ENCODE results near the gene ZNF420.

DNA sequence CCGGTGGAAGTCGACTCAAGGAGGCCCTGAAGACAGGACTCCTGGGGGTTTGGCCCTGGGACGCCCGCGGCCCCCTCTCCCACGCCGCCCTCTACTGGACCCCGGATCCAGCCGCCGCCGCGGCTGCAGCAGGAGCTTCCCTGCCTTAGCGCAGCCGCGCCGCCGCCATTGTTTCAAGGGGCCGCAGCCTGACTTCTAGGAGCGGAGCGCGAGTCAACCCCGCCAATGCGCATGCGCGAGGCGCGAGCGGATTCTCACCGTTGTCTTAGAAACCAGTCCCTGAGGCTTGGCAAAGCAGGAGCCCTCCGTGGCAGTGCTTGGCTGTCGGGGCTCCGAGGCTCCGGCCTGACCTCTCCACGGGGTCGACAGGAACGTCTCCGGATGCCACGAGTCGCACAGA lies 19.1 kb upstream of the ZNF420 start:
- no peak for TF ChIP-seq POLR2AphosphoS5 (IDR thresholded peaks at IDR 0.05; ENCODE audit: borderline replicate concordance, low read depth, low read length)
- no peak for TF ChIP-seq EZH2 (IDR thresholded peaks at IDR 0.05)
- no peak for TF ChIP-seq FOXP2 (optimal IDR thresholded peaks at IDR 0.05; ENCODE audit: control extremely low read depth, extremely low read length, insufficient read depth)

Measured in SK-N-MC (cell line).